ENCODE measurements around the gene TP53RK.

The TP53RK gene

GRCh38 chr20:46670228-46670584 lies 19.0 kb downstream of the TP53RK start:
- TF ChIP-seq CTCF (IDR thresholded peaks at IDR 0.05; ENCODE audit: insufficient read depth, missing control alignments), result no peak
- no peak for FAIRE-seq
- DNase-seq (ENCODE audit: insufficient read length, low spot score), result no peak

GRCh38 chr20:46666818-46667515 lies 22.3 kb downstream of the TP53RK start:
- FAIRE-seq (no peak), DNase-seq (ENCODE audit: insufficient read length, low spot score) (no peak)
- no peak for TF ChIP-seq CTCF (IDR thresholded peaks at IDR 0.05; ENCODE audit: insufficient read depth, missing control alignments)

GRCh38 chr20:46666306-46666705 lies 22.9 kb downstream of the TP53RK start:
- DNase-seq (ENCODE audit: insufficient read length, low spot score) (no peak), FAIRE-seq (no peak)
- TF ChIP-seq CTCF (IDR thresholded peaks at IDR 0.05; ENCODE audit: insufficient read depth, missing control alignments), result no peak

- DNase-seq (ENCODE audit: insufficient read length, low spot score) (no peak), FAIRE-seq (no peak)
- no peak for TF ChIP-seq CTCF (IDR thresholded peaks at IDR 0.05; ENCODE audit: insufficient read depth, missing control alignments)
These were observed 23.6 kb downstream of the TP53RK start for GRCh38 chr20:46665602-46666001.

GRCh38 chr20:46663531-46663930 lies 25.7 kb downstream of the TP53RK start:
- FAIRE-seq (no peak), DNase-seq (ENCODE audit: insufficient read length, low spot score) (no peak)
- TF ChIP-seq CTCF (IDR thresholded peaks at IDR 0.05; ENCODE audit: insufficient read depth, missing control alignments), result no peak

GRCh38 chr20:46661659-46662058 lies 27.6 kb downstream of the TP53RK start:
- no peak for FAIRE-seq
- no peak for DNase-seq (ENCODE audit: insufficient read length, low spot score)
- TF ChIP-seq CTCF (IDR thresholded peaks at IDR 0.05; ENCODE audit: insufficient read depth, missing control alignments), result no peak

GRCh38 chr20:46660487-46660886 lies 28.8 kb downstream of the TP53RK start:
- no peak for TF ChIP-seq CTCF (IDR thresholded peaks at IDR 0.05; ENCODE audit: insufficient read depth, missing control alignments)
- FAIRE-seq, result no peak
- no peak for DNase-seq (ENCODE audit: insufficient read length, low spot score)
